ENCODE results near the gene LMAN2L. TPM values are rescaled to one million over a fixed set of nuclear protein-coding genes. Genes with fewer than 3 reads are reported as not detected.

The LMAN2L gene
- total and polyA plus RNA-seq, 2 donors (not counting 1 experiment from before 2014, with no cell fraction given), result 5.7 to 10.7 TPM

GRCh38 chr2:96663829-96664228, 76.0 kb downstream of the LMAN2L start:
- H3K79me2 ChIP-seq (ENCODE audit: control insufficient read depth, insufficient read depth, low read length), result no peaks in the 10 kb centered on the region
- no peak for ATAC-seq (ENCODE audit: low read depth)
- no peaks in the 10 kb centered on the region for H3K36me3 ChIP-seq (replicated peaks in 1 of 2; ENCODE audit: control extremely low read depth in 1 of 2, control insufficient read depth in 1 of 2, extremely low read depth in 1 of 2, insufficient read depth in 2 of 2, low read length in 1 of 2)
- no peaks in the 10 kb centered on the region for H3K27me3 ChIP-seq (replicated peaks in 1 of 4; ENCODE audit: control extremely low read depth in 1 of 4, control insufficient read depth in 3 of 4, insufficient read depth in 4 of 4, low read length in 3 of 4)
- H3K4me3 ChIP-seq (ENCODE audit: control extremely low read depth in 1 of 5, extremely low read depth in 1 of 5, insufficient read depth in 1 of 5, low read depth in 2 of 5, low read length in 4 of 5), result no peak overlapping the region
- WGBS (ENCODE audit: insufficient coverage), result 95% methylated on average over 5 of the region's 7 CpGs
- ChIA-PET POLR2A (interaction anchor here (0.6 kb wide), 1 partner anchor 143 kb away, joined by 4 read pairs; no protein-coding TSS in a partner anchor), CTCF (no interaction called here)
- H4K20me1 ChIP-seq (ENCODE audit: control insufficient read depth, insufficient read depth, low read length, poor library complexity, severe bottlenecking), result no peaks in the 10 kb centered on the region
- Mint-ChIP-seq H3K9me3 (ENCODE audit: insufficient read depth) (no peaks in the 10 kb centered on the region), H3K27me3 (peaks cover 3% of the 10 kb centered on the region), H3K27ac (no peak overlapping the region), H3K4me3 (no peak overlapping the region), H3K4me1 (no peaks in the 10 kb centered on the region)
- H3K27ac ChIP-seq (ENCODE audit: low read length in 2 of 2), result no peak overlapping the region
- no peaks in the 10 kb centered on the region for H3K4me1 ChIP-seq (ENCODE audit: control insufficient read depth in 2 of 2, insufficient read depth in 2 of 2, low read length in 2 of 2)
- TF ChIP-seq EZH2 (IDR thresholded peaks at IDR 0.05; ENCODE audit: borderline replicate concordance, insufficient read depth, low read depth, low read length, poor library complexity, severe bottlenecking), result no peak
- TF ChIP-seq, protein P1, sequence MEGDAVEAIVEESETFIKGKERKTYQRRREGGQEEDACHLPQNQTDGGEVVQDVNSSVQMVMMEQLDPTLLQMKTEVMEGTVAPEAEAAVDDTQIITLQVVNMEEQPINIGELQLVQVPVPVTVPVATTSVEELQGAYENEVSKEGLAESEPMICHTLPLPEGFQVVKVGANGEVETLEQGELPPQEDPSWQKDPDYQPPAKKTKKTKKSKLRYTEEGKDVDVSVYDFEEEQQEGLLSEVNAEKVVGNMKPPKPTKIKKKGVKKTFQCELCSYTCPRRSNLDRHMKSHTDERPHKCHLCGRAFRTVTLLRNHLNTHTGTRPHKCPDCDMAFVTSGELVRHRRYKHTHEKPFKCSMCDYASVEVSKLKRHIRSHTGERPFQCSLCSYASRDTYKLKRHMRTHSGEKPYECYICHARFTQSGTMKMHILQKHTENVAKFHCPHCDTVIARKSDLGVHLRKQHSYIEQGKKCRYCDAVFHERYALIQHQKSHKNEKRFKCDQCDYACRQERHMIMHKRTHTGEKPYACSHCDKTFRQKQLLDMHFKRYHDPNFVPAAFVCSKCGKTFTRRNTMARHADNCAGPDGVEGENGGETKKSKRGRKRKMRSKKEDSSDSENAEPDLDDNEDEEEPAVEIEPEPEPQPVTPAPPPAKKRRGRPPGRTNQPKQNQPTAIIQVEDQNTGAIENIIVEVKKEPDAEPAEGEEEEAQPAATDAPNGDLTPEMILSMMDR (IDR thresholded peaks at IDR 0.05), result no peak
- intact Hi-C loops (cut with micrococcal nuclease), result no loop called here
- DNase-seq, result no peak
- H3K4me2 ChIP-seq (replicated peaks; ENCODE audit: low read depth, low read length, poor library complexity, severe bottlenecking), result no peak overlapping the region
- no peak overlapping the region for H2AFZ ChIP-seq (ENCODE audit: insufficient read depth, low read depth, low read length, poor library complexity, severe bottlenecking)
- H3K9me3 ChIP-seq (ENCODE audit: control extremely low read depth in 1 of 3, control insufficient read depth in 2 of 3, insufficient read depth in 1 of 3, low read length in 2 of 3), result peaks cover 0 to 2% (median 0%) of the 10 kb centered on the region in 3 donors
- no peak overlapping the region for H3K9ac ChIP-seq (ENCODE audit: low read length)

GRCh38 chr2:96663177-96663576, 76.7 kb downstream of the LMAN2L start:
- TF ChIP-seq EZH2 (IDR thresholded peaks at IDR 0.05; ENCODE audit: borderline replicate concordance, insufficient read depth, low read depth, low read length, poor library complexity, severe bottlenecking), result no peak
- TF ChIP-seq, protein P1 (IDR thresholded peaks at IDR 0.05), result no peak
- POLR2A ChIA-PET, result interaction anchor here (0.6 kb wide), 1 partner anchor 143 kb away, joined by 4 read pairs; no protein-coding TSS in a partner anchor

More at GRCh38 chr2:96663177-96663576, 76.7 kb downstream of the LMAN2L start:
- no peaks in the 10 kb centered on the region for H3K79me2 ChIP-seq (ENCODE audit: control insufficient read depth, insufficient read depth, low read length)
- intact Hi-C loops (cut with micrococcal nuclease), result no loop called here
- no peak overlapping the region for H3K27ac ChIP-seq (ENCODE audit: low read length in 2 of 2)
- no peak overlapping the region for H2AFZ ChIP-seq (ENCODE audit: insufficient read depth, low read depth, low read length, poor library complexity, severe bottlenecking)
- Mint-ChIP-seq H3K27me3 (no peaks in the 10 kb centered on the region), H3K4me1 (no peaks in the 10 kb centered on the region), H3K4me3 (no peak overlapping the region), H3K27ac (no peak overlapping the region), H3K9me3 (ENCODE audit: insufficient read depth) (no peaks in the 10 kb centered on the region)
- CTCF ChIA-PET, result no interaction called here
- DNase-seq, result no peak
- no peak overlapping the region for H3K4me2 ChIP-seq (replicated peaks; ENCODE audit: low read depth, low read length, poor library complexity, severe bottlenecking)
- ATAC-seq (ENCODE audit: low read depth), result no peak
- WGBS (ENCODE audit: insufficient coverage), result 100% methylated on average over 2 of the region's 5 CpGs
- H3K9me3 ChIP-seq (ENCODE audit: control extremely low read depth in 1 of 3, control insufficient read depth in 2 of 3, insufficient read depth in 1 of 3, low read length in 2 of 3), result peaks cover 0 to 2% (median 0%) of the 10 kb centered on the region in 3 donors
- no peaks in the 10 kb centered on the region for H3K27me3 ChIP-seq (replicated peaks in 1 of 4; ENCODE audit: control extremely low read depth in 1 of 4, control insufficient read depth in 3 of 4, insufficient read depth in 4 of 4, low read length in 3 of 4)
- H3K4me1 ChIP-seq (ENCODE audit: control insufficient read depth in 2 of 2, insufficient read depth in 2 of 2, low read length in 2 of 2), result no peaks in the 10 kb centered on the region
- H3K36me3 ChIP-seq (replicated peaks in 1 of 2; ENCODE audit: control extremely low read depth in 1 of 2, control insufficient read depth in 1 of 2, extremely low read depth in 1 of 2, insufficient read depth in 2 of 2, low read length in 1 of 2), result no peaks in the 10 kb centered on the region
- no peaks in the 10 kb centered on the region for H4K20me1 ChIP-seq (ENCODE audit: control insufficient read depth, insufficient read depth, low read length, poor library complexity, severe bottlenecking)
- no peak overlapping the region for H3K4me3 ChIP-seq (ENCODE audit: control extremely low read depth in 1 of 5, extremely low read depth in 1 of 5, insufficient read depth in 1 of 5, low read depth in 2 of 5, low read length in 4 of 5)
- no peak overlapping the region for H3K9ac ChIP-seq (ENCODE audit: low read length)

Data from B cell (primary cell).